Stomach (tissue), 9 donors: Measurements from ENCODE around the gene GALNT17. TPM values are rescaled to one million over a fixed set of nuclear protein-coding genes. Genes with fewer than 3 reads are reported as not detected.

Experiments used
- DNase-seq, 2 donors: peaks; one replicate each; pipeline versions ENCODE4 v3.0.0 to v3.0.0-alpha.2; 2013 to 2019
- H3K27ac ChIP-seq, 5 donors: fragments of 200-600 bp in 4 of 5; sonication (generic) in 4 of 5; one replicate each; pipeline ENCODE4 v1.5.1; 2013 to 2019; ENCODE audit warnings: mild to moderate bottlenecking in 1 of 5, moderate library complexity in 1 of 5
- H3K27me3 ChIP-seq, 3 donors: fragments of 200-600 bp; sonication (generic); one replicate each; pipeline ENCODE4 v1.5.1; 2017 to 2019; ENCODE audit warnings: mixed run types in 1 of 3
- H3K36me3 ChIP-seq, 4 donors: fragments of 200-600 bp; sonication (generic); 1 replicate in 3 of 4; 2 replicates in 1 of 4; pipeline ENCODE4 v1.5.1; 2016 to 2019
- H3K4me1 ChIP-seq, 4 donors: fragments of 200-600 bp; sonication (generic); one replicate each; pipeline ENCODE4 v1.5.1; 2016 to 2019
- H3K4me3 ChIP-seq, 4 donors: fragments of 200-600 bp; sonication (generic) in 3 of 4; one replicate each; pipeline ENCODE4 v1.5.1; 2016 to 2019; ENCODE audit warnings: mild to moderate bottlenecking in 1 of 4
- H3K9me3 ChIP-seq, 4 donors: fragments of 200-600 bp; sonication (generic); one replicate each; pipeline ENCODE4 v1.5.1; 2016 to 2019
- CTCF ChIP-seq, 7 experiments: fragments of 450-650 bp in 4 of 7; fragments of 200-600 bp in 3 of 7; sonication (generic) in 3 of 7; IDR thresholded peaks; one replicate each; pipeline ENCODE4 v1.5.1; 2016 to 2019; ENCODE audit warnings: antibody characterized with exemption in 7 of 7, control low read depth in 2 of 7, mild to moderate bottlenecking in 1 of 7
- EP300 ChIP-seq: sonication (generic); formaldehyde crosslinking; IDR thresholded peaks from one replicate; pipeline ENCODE4 v1.6.1; 2017; ENCODE audit warnings: antibody characterized with exemption
- POLR2A ChIP-seq, 4 donors: fragments of 450-650 bp; IDR thresholded peaks; one replicate each; pipeline ENCODE4 v1.6.1; 2016; ENCODE audit warnings: antibody characterized with exemption in 4 of 4, control low read depth in 2 of 4, mild to moderate bottlenecking in 1 of 4, moderate library complexity in 1 of 4
- POLR2AphosphoS5 ChIP-seq, 3 donors: sonication (generic); formaldehyde crosslinking; IDR thresholded peaks; one replicate each; pipeline ENCODE4 v1.6.1; 2016; ENCODE audit warnings: antibody characterized with exemption in 3 of 3
- WGBS, 5 donors: extraction: QIAGEN DNeasy Blood & Tissue Kit in 3 of 5; methylation state at CpG; one replicate each; pipeline versions ENCODE4 v1.1.5 to v1.1.7; 2013 to 2018; 5-methylcytosine and 5-hydroxymethylcytosine counted together
- intact Hi-C: fragments of 100-400 bp; cut with DNase I; formaldehyde crosslinking; loops from one replicate; pipeline ENCODE4 v1.15.1; 2023; ENCODE audit warnings: low total_unique reads
- polyA plus RNA-seq, 3 donors: library from polyadenylated mRNA; stranded (reverse); fragments of 200-250 nt; gene quantifications; one replicate each; pipeline ENCODE4 v1.2.3, GENCODE V29; 2013
- total RNA-seq, 5 donors: library from RNA; depleted of rRNA; stranded (reverse); fragments of >200 nt; gene quantifications; one replicate each; pipeline versions ENCODE4 v1.1.0 to v1.2.3, GENCODE V29; 2014 to 2016
- donor health status: healthy with polysubstance abuse.
- donor health status: Bipolar disorder and iron deficiency.
- donor health status: healthy.

The GALNT17 gene
- total and polyA plus RNA-seq, 8 donors: 0.76 to 12.5 (median 1.6) TPM; not detected in 1

- H3K36me3 ChIP-seq: no peaks in the 10 kb centered on the region
- H3K4me1 ChIP-seq: peaks cover 0 to 13% (median 2%) of the 10 kb centered on the region in 4 donors
- no peak for DNase-seq
- no peak overlapping the region for H3K4me3 ChIP-seq
- peak overlapping the region in 1 of 5 donors; percentile 25 for H3K27ac ChIP-seq
- peaks cover 0 to 34% (median 21%) of the 10 kb centered on the region in 4 donors for H3K9me3 ChIP-seq
- TF ChIP-seq CTCF (IDR thresholded peaks at IDR 0.05) (no peak), POLR2A (IDR thresholded peaks at IDR 0.05) (no peak), EP300 (no peak), POLR2AphosphoS5 (IDR thresholded peaks at IDR 0.05) (no peak)
- no peaks in the 10 kb centered on the region for H3K27me3 ChIP-seq
- 55 to 71% (median 70%) methylated on average over 6 of the region's 6 CpGs for WGBS, 5 donors
- intact Hi-C loops: no loop called here
Observed at GRCh38 chr7:71272509-71273490, 140.9 kb downstream of the GALNT17 start.

- no peak for TF ChIP-seq POLR2AphosphoS5 (IDR thresholded peaks at IDR 0.05)
- TF ChIP-seq POLR2A (IDR thresholded peaks at IDR 0.05): no peak
- TF ChIP-seq CTCF (IDR thresholded peaks at IDR 0.05): no peak
- TF ChIP-seq EP300: no peak
Observed at GRCh38 chr7:71278257-71278656, 146.3 kb downstream of the GALNT17 start.

GRCh38 chr7:71281261-71281660 is 149.3 kb downstream of the GALNT17 start:
- Histone ChIP-seq H3K9me3 (peaks cover 0 to 9% (median 4%) of the 10 kb centered on the region in 4 donors), H3K27me3 (no peaks in the 10 kb centered on the region), H3K27ac (no peak overlapping the region), H3K4me1 (no peaks in the 10 kb centered on the region), H3K4me3 (no peak overlapping the region), H3K36me3 (no peaks in the 10 kb centered on the region)
- TF ChIP-seq EP300: no peak
- no peak for TF ChIP-seq POLR2AphosphoS5 (IDR thresholded peaks at IDR 0.05)
- TF ChIP-seq POLR2A (IDR thresholded peaks at IDR 0.05): no peak
- no peak for TF ChIP-seq CTCF (IDR thresholded peaks at IDR 0.05)
- no peak for DNase-seq
- intact Hi-C loops: no loop called here
- WGBS, 5 donors: 48 to 74% (median 62%) methylated on average over 2 of the region's 2 CpGs

More at GRCh38 chr7:71278257-71278656, 146.3 kb downstream of the GALNT17 start:
- Histone ChIP-seq H3K4me1 (peaks cover 0 to 4% (median 0%) of the 10 kb centered on the region in 4 donors), H3K4me3 (no peak overlapping the region), H3K27ac (no peak overlapping the region), H3K27me3 (no peaks in the 10 kb centered on the region), H3K9me3 (peaks cover 0 to 21% (median 9%) of the 10 kb centered on the region in 4 donors), H3K36me3 (no peaks in the 10 kb centered on the region)
- intact Hi-C loops: no loop called here
- no peak for DNase-seq
- WGBS, 5 donors: 69 to 93% (median 91%) methylated on average over 2 of the region's 2 CpGs

- Histone ChIP-seq H3K27me3 (no peaks in the 10 kb centered on the region), H3K4me3 (no peak overlapping the region), H3K9me3 (no peaks in the 10 kb centered on the region), H3K4me1 (no peaks in the 10 kb centered on the region), H3K27ac (no peak overlapping the region), H3K36me3 (no peaks in the 10 kb centered on the region)
- DNase-seq: no peak
- TF ChIP-seq CTCF (IDR thresholded peaks at IDR 0.05) (no peak), POLR2A (IDR thresholded peaks at IDR 0.05) (no peak), EP300 (no peak), POLR2AphosphoS5 (IDR thresholded peaks at IDR 0.05) (no peak)
- intact Hi-C loops: no loop called here
- WGBS, 5 donors: 73 to 84% (median 75%) methylated on average over 10 to 11 of the region's 11 CpGs
Observed at GRCh38 chr7:71283802-71284201, 151.9 kb downstream of the GALNT17 start.
